Frontal cortex (tissue), 1 donor: Measurements from ENCODE around the gene ADCY4. TPM values are rescaled to one million over a fixed set of nuclear protein-coding genes. Genes with fewer than 3 reads are reported as not detected.

Source experiments
- small RNA-seq: library from RNA; depleted of rRNA; stranded (forward); fragments of <200 nt; gene quantifications from one replicate; pipeline ENCODE3, GENCODE V24; 2014
- total RNA-seq: library from RNA; depleted of rRNA; stranded (reverse); fragments of >200 nt; gene quantifications from one replicate; pipeline ENCODE4 v1.2.3, GENCODE V29; 2014

The ADCY4 gene
- total RNA-seq, 1 donor from 2014 or later, result 0.82 TPM

Small RNA genes within 50 kb of the gene (small RNA-seq; reads per million reads assigned to genes)
- gene RF00026, result not detected

Other genes starting within 250 kb of the ADCY4 start
- gene PCK2, start 240.8 kb downstream of the ADCY4 start, total RNA-seq, result 1.6 TPM
- gene DCAF11, start 220.3 kb downstream of the ADCY4 start, total RNA-seq, result 56.7 TPM
- 1.2 TPM for gene NRL, start 220.1 kb downstream of the ADCY4 start, total RNA-seq
- gene FITM1, start 204.4 kb downstream of the ADCY4 start, total RNA-seq, result 0.41 TPM
- 20.4 TPM for gene PSME1, start 198.9 kb downstream of the ADCY4 start, total RNA-seq
- gene EMC9, start 193.5 kb downstream of the ADCY4 start, total RNA-seq, result 8.6 TPM
- gene PSME2, start 188.5 kb downstream of the ADCY4 start, total RNA-seq, result 25.7 TPM
- gene RNF31, start 187.6 kb downstream of the ADCY4 start, total RNA-seq, result 23.2 TPM
- 12.2 TPM for gene IRF9, start 173.8 kb downstream of the ADCY4 start, total RNA-seq
- 15.1 TPM for gene REC8, start 163.0 kb downstream of the ADCY4 start, total RNA-seq
- 12.6 TPM for gene IPO4, start 146.3 kb downstream of the ADCY4 start, total RNA-seq
- gene TM9SF1, start 139.6 kb downstream of the ADCY4 start, total RNA-seq, result 9.8 TPM
- gene TSSK4, start 129.4 kb downstream of the ADCY4 start, total RNA-seq, result not detected
- gene CHMP4A, start 121.6 kb downstream of the ADCY4 start, total RNA-seq, result 40.4 TPM
- 18.8 TPM for gene MDP1, start 119.0 kb downstream of the ADCY4 start, total RNA-seq
- gene NEDD8, start 102.7 kb downstream of the ADCY4 start, total RNA-seq, result 62.8 TPM
- 51.8 TPM for gene GMPR2, start 102.1 kb downstream of the ADCY4 start, total RNA-seq
- 42.4 TPM for gene TINF2, start 92.4 kb downstream of the ADCY4 start, total RNA-seq
- 0.82 TPM for gene TGM1, start 71.9 kb downstream of the ADCY4 start, total RNA-seq
- gene RABGGTA, start 63.5 kb downstream of the ADCY4 start, total RNA-seq, result 25.7 TPM
- gene DHRS1, start 35.3 kb downstream of the ADCY4 start, total RNA-seq, result 8.2 TPM
- gene NOP9, start 35.2 kb downstream of the ADCY4 start, total RNA-seq, result 22.8 TPM
- gene CIDEB, start 27.1 kb downstream of the ADCY4 start, total RNA-seq, result 2.0 TPM
- gene LTB4R2, start 24.9 kb downstream of the ADCY4 start, total RNA-seq, result 1.6 TPM
- 1.2 TPM for gene LTB4R, start 23.6 kb downstream of the ADCY4 start, total RNA-seq
- gene RIPK3, start 4.9 kb upstream of the ADCY4 start, total RNA-seq, result under 0.01 TPM
- gene NFATC4, start 33.1 kb upstream of the ADCY4 start, total RNA-seq, result 2.9 TPM
- 9.8 TPM for gene NYNRIN, start 63.9 kb upstream of the ADCY4 start, total RNA-seq
- gene CBLN3, start 94.6 kb upstream of the ADCY4 start, total RNA-seq, result not detected
- 13.9 TPM for gene KHNYN, start 94.9 kb upstream of the ADCY4 start, total RNA-seq
- 16.3 TPM for gene SDR39U1, start 107.7 kb upstream of the ADCY4 start, total RNA-seq
- not detected for gene CMA1, start 173.2 kb upstream of the ADCY4 start, total RNA-seq
- not detected for gene CTSG, start 241.2 kb upstream of the ADCY4 start, total RNA-seq